Gastroesophageal sphincter (tissue), 3 donors: Measurements from ENCODE around the gene BMP7.

Source experiments
- CTCF ChIP-seq, 4 experiments: fragments of 200-600 bp in 2 of 4; fragments of 450-650 bp in 2 of 4; sonication (generic) in 1 of 4; IDR thresholded peaks; one replicate each; pipeline ENCODE4 v1.5.1; 2017 to 2019; ENCODE audit warnings: antibody characterized with exemption in 4 of 4, mild to moderate bottlenecking in 2 of 4, moderate library complexity in 2 of 4
- POLR2A ChIP-seq, 2 donors: fragments of 450-650 bp; IDR thresholded peaks; one replicate each; pipeline ENCODE4 v1.6.1; 2017; ENCODE audit warnings: antibody characterized with exemption in 2 of 2, mild to moderate bottlenecking in 2 of 2, moderate library complexity in 1 of 2

GRCh38 chr20:57287901-57288300 lies 21.5 kb upstream of the BMP7 start:
- TF ChIP-seq CTCF (IDR thresholded peaks at IDR 0.05) (no peak), POLR2A (IDR thresholded peaks at IDR 0.05) (no peak)
